GM23338 (cell line): Measurements from ENCODE around the gene TCF7L1. TPM values are rescaled to one million over a fixed set of nuclear protein-coding genes. Genes with fewer than 3 reads are reported as not detected.
"Not testable (repeated sequence)": the region's sequence is repeated elsewhere in the genome, so short reads cannot be mapped to it uniquely, and the experiment has no call there.

Experiments
- ATAC-seq: fragments of 200-7000 bp; cut with Tn5 transposase; 3 replicates; pipeline ENCODE4 v1.9.1; 2020
- DNase-seq: peaks from one replicate; pipeline ENCODE4 v3.0.0-alpha.2; 2015; ENCODE audit warnings: low spot score
- H2AFZ ChIP-seq: fragments of 200-600 bp; sonication (generic); 2 replicates; pipeline ENCODE4 v1.8.0; 2016; ENCODE audit warnings: antibody characterized with exemption, mild to moderate bottlenecking, moderate library complexity
- H3F3A ChIP-seq: fragments of 200-600 bp; sonication (generic); replicated peaks from 2 replicates; pipeline ENCODE4 v1.8.0; 2017; ENCODE audit warnings: antibody characterized with exemption, mixed run types, low read depth
- H3K27ac ChIP-seq: fragments of 200-600 bp; sonication (generic); 2 replicates; pipeline ENCODE4 v1.6.1; 2016; ENCODE audit warnings: low read depth
- H3K27me3 ChIP-seq: fragments of 200-600 bp; sonication (generic); 2 replicates; pipeline ENCODE4 v1.8.0; 2016; ENCODE audit warnings: mild to moderate bottlenecking, mixed run types, moderate library complexity; ENCODE audit not compliant: insufficient read depth
- H3K36me3 ChIP-seq: fragments of 200-600 bp; sonication (generic); 2 replicates; pipeline ENCODE4 v1.8.0; 2016; ENCODE audit warnings: mild to moderate bottlenecking; ENCODE audit not compliant: insufficient read depth
- H3K4me1 ChIP-seq: fragments of 200-600 bp; sonication (generic); 2 replicates; pipeline ENCODE4 v1.8.0; 2016; ENCODE audit warnings: mild to moderate bottlenecking, moderate library complexity; ENCODE audit not compliant: insufficient read depth
- H3K4me2 ChIP-seq: fragments of 200-600 bp; sonication (generic); 2 replicates; pipeline ENCODE4 v1.7.1; 2017; ENCODE audit warnings: mixed run types
- H3K4me3 ChIP-seq: fragments of 200-600 bp; sonication (generic); 2 replicates; pipeline ENCODE4 v1.6.1; 2016; ENCODE audit warnings: mixed run types
- H3K79me2 ChIP-seq: fragments of 200-600 bp; sonication (generic); replicated peaks from 2 replicates; pipeline ENCODE4 v1.8.0; 2017; ENCODE audit warnings: mild to moderate bottlenecking; ENCODE audit not compliant: insufficient read depth
- H3K9me2 ChIP-seq: fragments of 200-600 bp; sonication (generic); 2 replicates; pipeline ENCODE4 v1.8.0; 2017; ENCODE audit not compliant: insufficient read depth
- H4K20me1 ChIP-seq: fragments of 200-600 bp; sonication (generic); replicated peaks from 2 replicates; pipeline ENCODE4 v1.8.0; 2017; ENCODE audit warnings: mild to moderate bottlenecking; ENCODE audit not compliant: insufficient read depth
- H3K27ac Mint-ChIP-seq: 2 replicates; pipeline ENCODE4 v1.8.0; 2020; ENCODE audit warnings: inconsistent platforms, mild to moderate bottlenecking, moderate library complexity, mixed read lengths
- H3K27me3 Mint-ChIP-seq: 3 replicates; pipeline ENCODE4 v1.8.0; 2022; ENCODE audit warnings: low read depth, mild to moderate bottlenecking, moderate library complexity, mixed read lengths, inconsistent platforms; ENCODE audit not compliant: insufficient read depth, poor library complexity
- H3K36me3 Mint-ChIP-seq: 3 replicates; pipeline ENCODE4 v1.8.0; 2021; ENCODE audit warnings: low read depth, mild to moderate bottlenecking, inconsistent platforms, moderate library complexity, mixed read lengths
- H3K4me1 Mint-ChIP-seq: 3 replicates; pipeline ENCODE4 v1.8.0; 2020; ENCODE audit warnings: mild to moderate bottlenecking, inconsistent platforms, mixed read lengths
- H3K4me3 Mint-ChIP-seq: 3 replicates; pipeline ENCODE4 v1.8.0; 2021; ENCODE audit warnings: moderate library complexity, mild to moderate bottlenecking, inconsistent platforms, mixed read lengths
- H3K9me3 Mint-ChIP-seq: 3 replicates; pipeline ENCODE4 v1.8.0; 2020; ENCODE audit warnings: moderate library complexity, mild to moderate bottlenecking, inconsistent platforms, mixed read lengths
- CREB1 ChIP-seq: fragments of 250-450 bp; sonication (Bioruptor Pico); IDR thresholded peaks from 2 replicates; pipeline ENCODE4 v1.5.0; 2020; ENCODE audit warnings: low read depth, mild to moderate bottlenecking, moderate library complexity
- EZH2 ChIP-seq: fragments of 200-600 bp; sonication (generic); IDR thresholded peaks from one replicate; pipeline ENCODE4 v1.8.0; 2017; ENCODE audit warnings: antibody characterized with exemption, mild to moderate bottlenecking, low read depth; ENCODE audit not compliant: unreplicated experiment
- EZH2phosphoT487 ChIP-seq: fragments of 200-600 bp; sonication (generic); IDR thresholded peaks from one replicate; pipeline ENCODE4 v1.8.1; 2018; ENCODE audit warnings: antibody characterized with exemption; ENCODE audit not compliant: unreplicated experiment
- JUNB ChIP-seq: IDR thresholded peaks from one replicate; pipeline ENCODE4 v1.6.1; 2016; ENCODE audit warnings: antibody characterized with exemption; ENCODE audit not compliant: unreplicated experiment
- NANOG ChIP-seq: IDR thresholded peaks from 2 replicates; pipeline ENCODE4 v1.6.1; 2016; ENCODE audit warnings: antibody characterized with exemption, borderline replicate concordance
- POLR2AphosphoS5 ChIP-seq: IDR thresholded peaks from 2 replicates; pipeline ENCODE4 v1.6.1; 2016; ENCODE audit warnings: antibody characterized with exemption, low read depth
- STAT1 ChIP-seq: IDR thresholded peaks from one replicate; pipeline ENCODE4 v1.6.1; 2016; ENCODE audit warnings: antibody characterized with exemption; ENCODE audit not compliant: unreplicated experiment
- ZNF114 ChIP-seq: fragments of 250-450 bp; sonication (Bioruptor Pico); IDR thresholded peaks from 2 replicates; pipeline ENCODE4 v1.5.0; 2020; ENCODE audit warnings: mild to moderate bottlenecking, moderate library complexity
- polyA plus RNA-seq: library from polyadenylated mRNA; unstranded; fragments of >200 nt; fragmentation: Nextera tagmentation; extraction: Ambion mirVana; gene quantifications from 2 replicates; pipeline ENCODE4 v1.2.1, GENCODE V29; 2016
- total RNA-seq: library from RNA; depleted of rRNA; stranded (reverse); fragments of >200 nt; shearing (Covaris generic); gene quantifications from 2 replicates; pipeline ENCODE4 v1.2.3, GENCODE V29; 2014
- TF ChIP-seq, protein P1 (sequence below): IDR thresholded peaks from 2 replicates; pipeline ENCODE4 v1.6.1; 2016; ENCODE audit warnings: antibody characterized with exemption
- TF ChIP-seq, protein P2 (sequence below): IDR thresholded peaks from one replicate; pipeline ENCODE4 v1.6.1; 2018; ENCODE audit warnings: antibody characterized with exemption; ENCODE audit not compliant: unreplicated experiment
- TF ChIP-seq, protein P3 (sequence below): fragments of 250-450 bp; sonication (Bioruptor Pico); IDR thresholded peaks from 2 replicates; pipeline ENCODE4 v1.5.0; 2020; ENCODE audit warnings: mild to moderate bottlenecking, moderate library complexity

The TCF7L1 gene
- total and polyA plus RNA-seq, 2 experiments from 2014 or later = 47.3 to 101 TPM

DNA sequence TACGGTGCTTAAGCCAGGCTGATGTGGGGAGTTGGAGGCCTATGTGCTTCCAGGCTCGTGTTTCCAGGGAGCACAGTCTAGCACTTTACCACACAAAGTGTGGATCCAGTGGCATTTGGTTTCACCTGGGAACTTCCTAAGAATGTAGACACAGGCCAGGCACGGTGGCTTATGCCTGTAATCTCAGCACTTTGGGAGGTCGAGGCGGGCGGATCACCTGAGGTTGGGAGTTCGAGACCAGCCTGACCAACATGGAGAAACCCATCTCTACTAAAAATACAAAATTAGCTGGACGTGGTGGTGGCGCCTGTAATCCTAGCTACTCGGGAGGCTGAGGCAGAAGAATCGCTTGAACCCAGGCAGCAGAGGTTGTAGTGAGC is 190.8 kb downstream of the TCF7L1 start:
- not testable (repeated sequence) for H3K27ac Mint-ChIP-seq, H3K4me2 ChIP-seq, H2AFZ ChIP-seq, DNase-seq, H3K27ac ChIP-seq, H3K9me3 Mint-ChIP-seq, H3K9me2 ChIP-seq, ATAC-seq, H3F3A ChIP-seq, H3K4me3 Mint-ChIP-seq, H3K27me3 ChIP-seq, H3K4me3 ChIP-seq
- peaks cover 11% of the 10 kb centered on the region for H3K27me3 Mint-ChIP-seq
- H3K36me3 ChIP-seq = peaks cover 44% of the 10 kb centered on the region
- H3K36me3 Mint-ChIP-seq = peaks cover 76% of the 10 kb centered on the region
- H3K79me2 ChIP-seq = peaks cover 52% of the 10 kb centered on the region
- peaks cover 26% of the 10 kb centered on the region for H3K4me1 ChIP-seq
- peaks cover 30% of the 10 kb centered on the region for H3K4me1 Mint-ChIP-seq
- peaks cover 41% of the 10 kb centered on the region for H4K20me1 ChIP-seq

DNA sequence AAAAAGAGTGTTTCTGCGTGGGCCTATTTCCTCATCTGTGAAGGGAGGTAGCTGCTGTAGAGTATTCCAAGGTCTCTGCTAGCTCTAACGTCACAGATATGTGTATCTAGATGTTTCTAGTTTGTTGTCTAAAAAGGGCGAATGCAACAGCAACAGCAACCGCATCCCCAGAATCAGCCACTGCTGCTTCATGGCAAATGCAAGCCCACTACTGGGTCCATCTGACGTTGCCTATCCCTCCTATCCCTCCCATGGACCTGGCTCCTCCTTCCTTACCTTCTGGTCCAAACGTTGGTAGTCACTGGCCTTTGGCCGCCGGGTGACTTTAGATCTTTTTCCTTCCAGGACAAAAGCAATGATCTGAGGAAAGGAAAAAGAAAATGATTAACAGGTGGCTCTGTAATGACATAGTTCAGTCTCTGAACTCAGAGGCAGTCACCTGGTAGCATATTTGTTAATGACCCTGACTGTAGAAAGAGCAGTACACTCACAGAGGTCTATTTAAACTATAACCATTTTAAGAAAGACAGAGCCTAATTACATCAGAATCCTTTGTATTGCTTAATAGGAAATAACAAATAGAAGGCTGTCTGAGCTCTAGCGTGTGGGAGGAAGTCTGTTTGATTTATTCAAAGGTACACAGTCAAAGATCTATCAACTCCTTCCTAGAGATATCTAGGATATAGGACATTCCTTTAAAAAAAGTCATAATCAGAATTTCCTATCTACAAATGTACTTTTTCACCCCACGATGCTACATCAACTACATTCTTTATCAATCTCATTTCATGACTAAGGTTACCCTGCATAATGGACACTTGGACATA is 191.7 kb downstream of the TCF7L1 start:
- Histone ChIP-seq H4K20me1 (peaks cover 41% of the 10 kb centered on the region), H3F3A (no peaks in the 10 kb centered on the region; the same call in none of the 2 replicates)
- ATAC-seq = no peak

More for the DNA sequence above, 191.7 kb downstream of the TCF7L1 start:
- Mint-ChIP-seq H3K27ac (no peak overlapping the region), H3K4me3 (peak overlapping the region; percentile 91; the same call in 2 of the 3 replicates), H3K4me1 (peaks cover 30% of the 10 kb centered on the region), H3K36me3 (peaks cover 71% of the 10 kb centered on the region), H3K27me3 (peaks cover 11% of the 10 kb centered on the region), H3K9me3 (no peaks in the 10 kb centered on the region; the same call in 2 of the 3 replicates)
- Histone ChIP-seq H3K9me2 (no peaks in the 10 kb centered on the region), H3K36me3 (peaks cover 44% of the 10 kb centered on the region), H3K79me2 (peaks cover 51% of the 10 kb centered on the region), H3K4me2 (peak overlapping the region; percentile 84), H3K27me3 (no peaks in the 10 kb centered on the region), H3K4me1 (peaks cover 26% of the 10 kb centered on the region), H3K27ac (no peak overlapping the region), H3K4me3 (peak overlapping the region; percentile 98), H2AFZ (no peak overlapping the region)
- DNase-seq = no peak
- TF ChIP-seq, protein P1, sequence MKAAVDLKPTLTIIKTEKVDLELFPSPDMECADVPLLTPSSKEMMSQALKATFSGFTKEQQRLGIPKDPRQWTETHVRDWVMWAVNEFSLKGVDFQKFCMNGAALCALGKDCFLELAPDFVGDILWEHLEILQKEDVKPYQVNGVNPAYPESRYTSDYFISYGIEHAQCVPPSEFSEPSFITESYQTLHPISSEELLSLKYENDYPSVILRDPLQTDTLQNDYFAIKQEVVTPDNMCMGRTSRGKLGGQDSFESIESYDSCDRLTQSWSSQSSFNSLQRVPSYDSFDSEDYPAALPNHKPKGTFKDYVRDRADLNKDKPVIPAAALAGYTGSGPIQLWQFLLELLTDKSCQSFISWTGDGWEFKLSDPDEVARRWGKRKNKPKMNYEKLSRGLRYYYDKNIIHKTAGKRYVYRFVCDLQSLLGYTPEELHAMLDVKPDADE = no peak
- TF ChIP-seq POLR2AphosphoS5 (no peak), CREB1 (CRISPR knock-in tag) (no peak), STAT1 (no peak), EZH2 (no peak), NANOG (no peak), JUNB (no peak), ZNF114 (CRISPR knock-in tag) (no peak), EZH2phosphoT487 (no peak)
- TF ChIP-seq, protein P2, sequence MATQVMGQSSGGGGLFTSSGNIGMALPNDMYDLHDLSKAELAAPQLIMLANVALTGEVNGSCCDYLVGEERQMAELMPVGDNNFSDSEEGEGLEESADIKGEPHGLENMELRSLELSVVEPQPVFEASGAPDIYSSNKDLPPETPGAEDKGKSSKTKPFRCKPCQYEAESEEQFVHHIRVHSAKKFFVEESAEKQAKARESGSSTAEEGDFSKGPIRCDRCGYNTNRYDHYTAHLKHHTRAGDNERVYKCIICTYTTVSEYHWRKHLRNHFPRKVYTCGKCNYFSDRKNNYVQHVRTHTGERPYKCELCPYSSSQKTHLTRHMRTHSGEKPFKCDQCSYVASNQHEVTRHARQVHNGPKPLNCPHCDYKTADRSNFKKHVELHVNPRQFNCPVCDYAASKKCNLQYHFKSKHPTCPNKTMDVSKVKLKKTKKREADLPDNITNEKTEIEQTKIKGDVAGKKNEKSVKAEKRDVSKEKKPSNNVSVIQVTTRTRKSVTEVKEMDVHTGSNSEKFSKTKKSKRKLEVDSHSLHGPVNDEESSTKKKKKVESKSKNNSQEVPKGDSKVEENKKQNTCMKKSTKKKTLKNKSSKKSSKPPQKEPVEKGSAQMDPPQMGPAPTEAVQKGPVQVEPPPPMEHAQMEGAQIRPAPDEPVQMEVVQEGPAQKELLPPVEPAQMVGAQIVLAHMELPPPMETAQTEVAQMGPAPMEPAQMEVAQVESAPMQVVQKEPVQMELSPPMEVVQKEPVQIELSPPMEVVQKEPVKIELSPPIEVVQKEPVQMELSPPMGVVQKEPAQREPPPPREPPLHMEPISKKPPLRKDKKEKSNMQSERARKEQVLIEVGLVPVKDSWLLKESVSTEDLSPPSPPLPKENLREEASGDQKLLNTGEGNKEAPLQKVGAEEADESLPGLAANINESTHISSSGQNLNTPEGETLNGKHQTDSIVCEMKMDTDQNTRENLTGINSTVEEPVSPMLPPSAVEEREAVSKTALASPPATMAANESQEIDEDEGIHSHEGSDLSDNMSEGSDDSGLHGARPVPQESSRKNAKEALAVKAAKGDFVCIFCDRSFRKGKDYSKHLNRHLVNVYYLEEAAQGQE = no peak
- TF ChIP-seq, protein P3, sequence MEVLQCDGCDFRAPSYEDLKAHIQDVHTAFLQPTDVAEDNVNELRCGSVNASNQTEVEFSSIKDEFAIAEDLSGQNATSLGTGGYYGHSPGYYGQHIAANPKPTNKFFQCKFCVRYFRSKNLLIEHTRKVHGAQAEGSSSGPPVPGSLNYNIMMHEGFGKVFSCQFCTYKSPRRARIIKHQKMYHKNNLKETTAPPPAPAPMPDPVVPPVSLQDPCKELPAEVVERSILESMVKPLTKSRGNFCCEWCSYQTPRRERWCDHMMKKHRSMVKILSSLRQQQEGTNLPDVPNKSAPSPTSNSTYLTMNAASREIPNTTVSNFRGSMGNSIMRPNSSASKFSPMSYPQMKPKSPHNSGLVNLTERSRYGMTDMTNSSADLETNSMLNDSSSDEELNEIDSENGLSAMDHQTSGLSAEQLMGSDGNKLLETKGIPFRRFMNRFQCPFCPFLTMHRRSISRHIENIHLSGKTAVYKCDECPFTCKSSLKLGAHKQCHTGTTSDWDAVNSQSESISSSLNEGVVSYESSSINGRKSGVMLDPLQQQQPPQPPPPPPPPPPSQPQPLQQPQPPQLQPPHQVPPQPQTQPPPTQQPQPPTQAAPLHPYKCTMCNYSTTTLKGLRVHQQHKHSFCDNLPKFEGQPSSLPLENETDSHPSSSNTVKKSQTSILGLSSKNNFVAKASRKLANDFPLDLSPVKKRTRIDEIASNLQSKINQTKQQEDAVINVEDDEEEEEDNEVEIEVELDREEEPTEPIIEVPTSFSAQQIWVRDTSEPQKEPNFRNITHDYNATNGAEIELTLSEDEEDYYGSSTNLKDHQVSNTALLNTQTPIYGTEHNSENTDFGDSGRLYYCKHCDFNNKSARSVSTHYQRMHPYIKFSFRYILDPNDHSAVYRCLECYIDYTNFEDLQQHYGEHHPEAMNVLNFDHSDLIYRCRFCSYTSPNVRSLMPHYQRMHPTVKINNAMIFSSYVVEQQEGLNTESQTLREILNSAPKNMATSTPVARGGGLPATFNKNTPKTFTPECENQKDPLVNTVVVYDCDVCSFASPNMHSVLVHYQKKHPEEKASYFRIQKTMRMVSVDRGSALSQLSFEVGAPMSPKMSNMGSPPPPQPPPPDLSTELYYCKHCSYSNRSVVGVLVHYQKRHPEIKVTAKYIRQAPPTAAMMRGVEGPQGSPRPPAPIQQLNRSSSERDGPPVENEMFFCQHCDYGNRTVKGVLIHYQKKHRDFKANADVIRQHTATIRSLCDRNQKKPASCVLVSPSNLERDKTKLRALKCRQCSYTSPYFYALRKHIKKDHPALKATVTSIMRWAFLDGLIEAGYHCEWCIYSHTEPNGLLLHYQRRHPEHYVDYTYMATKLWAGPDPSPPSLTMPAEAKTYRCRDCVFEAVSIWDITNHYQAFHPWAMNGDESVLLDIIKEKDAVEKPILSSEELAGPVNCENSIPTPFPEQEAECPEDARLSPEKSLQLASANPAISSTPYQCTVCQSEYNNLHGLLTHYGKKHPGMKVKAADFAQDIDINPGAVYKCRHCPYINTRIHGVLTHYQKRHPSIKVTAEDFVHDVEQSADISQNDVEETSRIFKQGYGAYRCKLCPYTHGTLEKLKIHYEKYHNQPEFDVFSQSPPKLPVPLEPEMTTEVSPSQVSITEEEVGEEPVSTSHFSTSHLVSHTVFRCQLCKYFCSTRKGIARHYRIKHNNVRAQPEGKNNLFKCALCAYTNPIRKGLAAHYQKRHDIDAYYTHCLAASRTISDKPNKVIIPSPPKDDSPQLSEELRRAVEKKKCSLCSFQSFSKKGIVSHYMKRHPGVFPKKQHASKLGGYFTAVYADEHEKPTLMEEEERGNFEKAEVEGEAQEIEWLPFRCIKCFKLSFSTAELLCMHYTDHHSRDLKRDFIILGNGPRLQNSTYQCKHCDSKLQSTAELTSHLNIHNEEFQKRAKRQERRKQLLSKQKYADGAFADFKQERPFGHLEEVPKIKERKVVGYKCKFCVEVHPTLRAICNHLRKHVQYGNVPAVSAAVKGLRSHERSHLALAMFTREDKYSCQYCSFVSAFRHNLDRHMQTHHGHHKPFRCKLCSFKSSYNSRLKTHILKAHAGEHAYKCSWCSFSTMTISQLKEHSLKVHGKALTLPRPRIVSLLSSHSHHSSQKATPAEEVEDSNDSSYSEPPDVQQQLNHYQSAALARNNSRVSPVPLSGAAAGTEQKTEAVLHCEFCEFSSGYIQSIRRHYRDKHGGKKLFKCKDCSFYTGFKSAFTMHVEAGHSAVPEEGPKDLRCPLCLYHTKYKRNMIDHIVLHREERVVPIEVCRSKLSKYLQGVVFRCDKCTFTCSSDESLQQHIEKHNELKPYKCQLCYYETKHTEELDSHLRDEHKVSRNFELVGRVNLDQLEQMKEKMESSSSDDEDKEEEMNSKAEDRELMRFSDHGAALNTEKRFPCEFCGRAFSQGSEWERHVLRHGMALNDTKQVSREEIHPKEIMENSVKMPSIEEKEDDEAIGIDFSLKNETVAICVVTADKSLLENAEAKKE (CRISPR knock-in tag) = no peak
